WERI-Rb-1 (cell line): ENCODE measurements around the gene PINK1.
A peak's percentile ranks its signal among the peaks of the same experiment; 100 is the strongest.

ENCODE experiments used
- DNase-seq: peaks from one replicate; pipeline ENCODE4 v3.0.0-alpha.2; 2020
- H3K27ac ChIP-seq: fragments of 250-450 bp; sonication (Bioruptor Pico); 2 replicates; pipeline ENCODE4 v1.5.1; 2020; ENCODE audit warnings: mild to moderate bottlenecking, moderate library complexity
- H3K27me3 ChIP-seq: fragments of 250-450 bp; sonication (Bioruptor Pico); 2 replicates; pipeline ENCODE4 v1.5.1; 2021; ENCODE audit warnings: mild to moderate bottlenecking, low read depth, moderate library complexity; ENCODE audit not compliant: insufficient read depth, severe bottlenecking
- H3K36me3 ChIP-seq: fragments of 250-450 bp; sonication (Bioruptor Pico); 2 replicates; pipeline ENCODE4 v1.5.1; 2020; ENCODE audit warnings: mild to moderate bottlenecking, moderate library complexity
- H3K4me3 ChIP-seq: 2 replicates; pipeline ENCODE4 v1.5.1; 2011; ENCODE audit warnings: low read depth, mild to moderate bottlenecking, control low read depth, low read length
- H3K9me3 ChIP-seq: fragments of 250-450 bp; sonication (Bioruptor Pico); 2 replicates; pipeline ENCODE4 v1.5.1; 2021; ENCODE audit warnings: mild to moderate bottlenecking, moderate library complexity; ENCODE audit not compliant: severe bottlenecking
- TF ChIP-seq, protein P1 (sequence below): IDR thresholded peaks from 2 replicates; pipeline ENCODE4 v1.5.1; 2011; ENCODE audit warnings: low read depth, mild to moderate bottlenecking, control low read depth, inconsistent platforms, low read length

PINK1 gene

DNA sequence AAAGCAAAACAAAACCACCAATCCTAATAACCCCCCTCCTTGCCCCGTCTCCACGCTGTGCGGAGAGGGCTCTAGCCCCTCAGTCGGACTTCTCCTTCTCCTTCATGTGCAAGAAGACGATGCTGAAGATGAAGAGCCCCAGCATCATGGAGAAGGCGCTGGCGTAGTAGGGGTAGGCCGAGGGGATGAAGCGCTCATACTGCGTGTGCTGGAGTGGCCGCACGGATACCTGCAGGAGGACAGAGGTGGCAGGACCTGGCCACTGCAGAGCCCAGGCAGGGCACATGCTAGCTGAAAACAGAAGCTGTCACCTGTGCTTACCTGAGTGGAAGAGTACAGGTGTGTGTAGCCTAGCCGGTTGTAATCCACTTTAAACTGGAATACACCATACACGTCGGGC is 19.0 kb downstream of the PINK1 start:
- Histone ChIP-seq H3K9me3 (no peaks in the 10 kb centered on the region), H3K36me3 (peaks cover 87% of the 10 kb centered on the region), H3K27me3 (no peaks in the 10 kb centered on the region), H3K27ac (no peak overlapping the region), H3K4me3 (no peak overlapping the region)
- TF ChIP-seq, protein P1, sequence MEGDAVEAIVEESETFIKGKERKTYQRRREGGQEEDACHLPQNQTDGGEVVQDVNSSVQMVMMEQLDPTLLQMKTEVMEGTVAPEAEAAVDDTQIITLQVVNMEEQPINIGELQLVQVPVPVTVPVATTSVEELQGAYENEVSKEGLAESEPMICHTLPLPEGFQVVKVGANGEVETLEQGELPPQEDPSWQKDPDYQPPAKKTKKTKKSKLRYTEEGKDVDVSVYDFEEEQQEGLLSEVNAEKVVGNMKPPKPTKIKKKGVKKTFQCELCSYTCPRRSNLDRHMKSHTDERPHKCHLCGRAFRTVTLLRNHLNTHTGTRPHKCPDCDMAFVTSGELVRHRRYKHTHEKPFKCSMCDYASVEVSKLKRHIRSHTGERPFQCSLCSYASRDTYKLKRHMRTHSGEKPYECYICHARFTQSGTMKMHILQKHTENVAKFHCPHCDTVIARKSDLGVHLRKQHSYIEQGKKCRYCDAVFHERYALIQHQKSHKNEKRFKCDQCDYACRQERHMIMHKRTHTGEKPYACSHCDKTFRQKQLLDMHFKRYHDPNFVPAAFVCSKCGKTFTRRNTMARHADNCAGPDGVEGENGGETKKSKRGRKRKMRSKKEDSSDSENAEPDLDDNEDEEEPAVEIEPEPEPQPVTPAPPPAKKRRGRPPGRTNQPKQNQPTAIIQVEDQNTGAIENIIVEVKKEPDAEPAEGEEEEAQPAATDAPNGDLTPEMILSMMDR: no peak
- no peak for DNase-seq

DNA sequence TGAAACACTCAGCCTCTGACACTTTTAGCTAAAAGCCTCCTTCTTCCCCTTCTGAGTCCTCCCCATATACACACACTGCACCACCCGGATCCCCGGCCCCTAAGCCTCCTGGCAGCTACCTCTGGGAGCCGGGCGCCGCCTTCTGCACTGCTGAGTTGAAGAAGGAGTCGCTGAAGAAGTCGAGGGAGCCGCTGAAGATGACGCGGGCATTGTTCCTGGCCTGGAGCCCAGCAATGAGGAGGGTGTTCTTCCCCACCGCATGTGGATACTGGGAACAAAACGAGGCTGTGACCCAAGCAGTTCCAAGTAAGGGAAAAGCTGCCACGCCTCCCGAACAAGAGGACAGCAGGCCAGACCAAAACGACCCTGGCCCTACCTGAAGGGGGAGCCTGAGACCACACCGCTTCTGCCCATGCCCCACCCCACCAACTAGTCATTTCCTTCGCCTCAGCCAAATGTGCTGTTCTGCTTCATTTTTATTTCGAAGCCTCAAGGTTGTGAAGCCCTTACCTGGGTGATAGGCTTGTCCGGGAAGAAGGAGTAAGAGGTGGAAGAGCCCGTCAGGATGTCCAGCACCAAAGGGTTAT is 20.9 kb downstream of the PINK1 start:
- Histone ChIP-seq H3K27me3 (no peaks in the 10 kb centered on the region), H3K4me3 (no peak overlapping the region), H3K27ac (no peak overlapping the region), H3K36me3 (peaks cover 86% of the 10 kb centered on the region), H3K9me3 (no peaks in the 10 kb centered on the region)
- DNase-seq: no peak
- TF ChIP-seq, protein P1: peak; percentile 38; the same call in 1 of the 2 replicates

DNA sequence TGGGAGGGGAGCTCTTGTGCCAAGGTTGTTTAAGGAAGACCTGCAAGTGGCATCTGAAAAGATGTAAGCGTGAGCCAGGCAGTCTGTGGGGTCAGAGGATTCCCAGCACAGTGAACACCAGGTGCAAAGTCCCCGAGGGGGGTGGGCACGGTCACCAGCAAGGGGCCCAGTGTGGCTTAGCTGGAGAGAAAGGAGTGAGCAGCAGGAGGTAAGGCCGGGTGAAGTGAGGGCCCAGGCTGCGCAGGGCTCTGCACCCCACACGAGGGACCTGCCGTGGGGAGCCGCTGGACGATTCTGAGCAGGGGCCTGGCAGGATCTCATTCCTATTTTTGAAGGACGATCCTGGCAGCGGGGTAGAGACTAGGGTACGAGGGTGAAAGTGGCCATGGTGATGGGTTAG is 23.8 kb downstream of the PINK1 start:
- H3K27me3 ChIP-seq: no peaks in the 10 kb centered on the region
- DNase-seq: no peak
- no peaks in the 10 kb centered on the region for H3K9me3 ChIP-seq
- H3K36me3 ChIP-seq: peaks cover 75% of the 10 kb centered on the region
- no peak overlapping the region for H3K4me3 ChIP-seq
- H3K27ac ChIP-seq: no peak overlapping the region
- TF ChIP-seq, protein P1: no peak

DNA sequence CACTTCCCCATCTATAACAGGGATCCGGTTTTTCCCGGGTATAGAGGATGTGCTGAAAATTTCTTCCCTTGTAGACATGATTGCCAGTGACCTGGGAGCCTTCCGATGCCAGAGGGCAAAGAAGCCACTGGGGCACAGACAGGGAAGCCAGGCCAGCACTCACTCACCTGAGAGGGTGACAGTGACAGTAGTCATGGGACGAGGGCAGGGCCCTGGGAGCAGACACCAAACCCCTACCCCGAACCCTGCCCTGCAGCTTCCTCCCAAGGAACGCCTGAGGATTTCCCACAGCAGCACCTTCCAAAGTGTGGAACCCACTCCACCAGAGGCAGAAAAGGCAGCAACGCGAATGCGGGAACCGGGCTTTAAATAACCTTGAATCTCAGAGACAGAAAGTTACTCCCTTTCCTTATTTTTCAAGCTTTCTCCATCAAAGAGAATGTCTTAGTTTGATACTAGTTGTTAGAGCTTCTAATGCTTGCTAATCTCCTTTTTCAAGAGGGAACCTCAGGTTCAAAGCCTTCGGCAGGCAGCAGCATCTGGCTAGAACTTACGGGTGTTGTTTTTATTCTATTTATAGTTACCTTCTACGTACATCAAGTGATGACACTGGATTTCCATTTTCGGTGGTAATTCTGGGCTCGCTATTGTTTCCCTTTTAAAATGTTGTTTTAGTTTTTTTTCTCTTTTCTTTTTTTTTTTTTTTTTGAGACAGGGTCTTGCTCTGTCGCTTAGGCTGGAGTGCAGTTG is 25.1 kb downstream of the PINK1 start:
- Histone ChIP-seq H3K36me3 (peaks cover 62% of the 10 kb centered on the region), H3K9me3 (no peaks in the 10 kb centered on the region), H3K27ac (no peak overlapping the region), H3K4me3 (no peak overlapping the region), H3K27me3 (no peaks in the 10 kb centered on the region)
- TF ChIP-seq, protein P1: no peak
- no peak for DNase-seq

DNA sequence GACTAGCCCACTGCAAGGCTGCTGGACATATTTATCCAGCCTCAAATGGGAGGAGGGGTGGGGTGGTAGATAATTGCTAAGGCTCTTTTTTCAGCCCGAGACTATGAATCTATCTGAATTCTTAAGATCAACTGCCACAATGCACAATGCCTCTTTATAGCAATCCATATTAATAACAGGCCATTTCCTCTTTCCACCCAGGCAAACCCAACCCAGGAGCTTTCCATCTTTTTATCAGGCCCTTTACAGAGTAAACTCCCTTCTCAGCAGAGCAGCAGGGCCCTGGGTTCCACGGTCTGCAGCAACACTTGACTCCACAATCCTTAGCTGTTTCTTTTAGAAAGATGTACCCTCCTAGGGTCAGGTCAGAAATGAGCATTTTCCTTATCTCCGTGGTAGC is 27.1 kb downstream of the PINK1 start:
- H3K36me3 ChIP-seq: peaks cover 44% of the 10 kb centered on the region
- TF ChIP-seq, protein P1: no peak
- DNase-seq: no peak
- peak overlapping the region; percentile 97 for H3K4me3 ChIP-seq
- no peaks in the 10 kb centered on the region for H3K9me3 ChIP-seq
- no peaks in the 10 kb centered on the region for H3K27me3 ChIP-seq
- peak overlapping the region; percentile 64; the same call in 1 of the 2 replicates for H3K27ac ChIP-seq

DNA sequence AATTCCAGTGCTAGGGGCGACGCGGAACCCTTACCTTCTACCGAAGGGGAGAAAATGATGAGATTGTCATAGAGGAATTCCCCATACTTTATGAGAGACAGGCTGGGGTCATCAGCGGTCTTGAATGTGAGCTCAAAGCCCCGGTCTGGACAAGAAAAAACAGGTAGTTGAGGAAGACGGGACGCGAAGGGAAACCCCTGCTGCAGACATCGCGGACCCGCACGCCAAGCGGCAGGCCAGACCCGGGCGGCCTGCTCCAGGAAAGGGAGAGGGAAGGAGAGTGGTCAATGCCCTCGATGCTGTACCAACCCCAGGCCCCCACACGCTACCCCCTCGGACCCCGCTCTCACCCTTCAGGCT is 27.6 kb downstream of the PINK1 start:
- TF ChIP-seq, protein P1: no peak
- Histone ChIP-seq H3K27me3 (no peaks in the 10 kb centered on the region), H3K27ac (peak overlapping the region; percentile 64), H3K4me3 (peak overlapping the region; percentile 97), H3K9me3 (no peaks in the 10 kb centered on the region), H3K36me3 (peaks cover 40% of the 10 kb centered on the region)
- DNase-seq: no peak
